PC-3 (cell line): ENCODE results near the gene FARP1.

Source experiments
- CTCF ChIP-seq: fragments of 300-600 bp; sonication (generic); conservative IDR thresholded peaks from 2 replicates; pipeline ENCODE4 v1.5.1; 2017; ENCODE audit warnings: antibody characterized with exemption, low read depth, mild to moderate bottlenecking, low read length
- EZH2 ChIP-seq: fragments of 300-600 bp; sonication (generic); IDR thresholded peaks from one replicate; pipeline ENCODE4 v1.6.1; 2017; ENCODE audit warnings: antibody characterized with exemption, mild to moderate bottlenecking, low read length; ENCODE audit not compliant: unreplicated experiment

- TF ChIP-seq EZH2 (no peak), CTCF (no peak)
Measured at GRCh38 chr13:98284679-98285078, 141.8 kb downstream of the FARP1 start.
